Neural cell (in vitro differentiated cells): ENCODE measurements around the gene FHIT. TPM values are rescaled to one million over a fixed set of nuclear protein-coding genes. Genes with fewer than 3 reads are reported as not detected.

Source experiments
- H2AFZ ChIP-seq: fragments of 200-600, 300-800 bp; sonication (generic), shearing (Covaris generic); 2 replicates; pipeline ENCODE4 v1.6.0; 2014; ENCODE audit warnings: low read depth, mild to moderate bottlenecking, antibody characterized with exemption, low read length, moderate library complexity
- H3F3A ChIP-seq: fragments of 200-600 bp; shearing (Covaris generic); 2 replicates; pipeline ENCODE4 v1.6.1; 2016; ENCODE audit warnings: mild to moderate bottlenecking, moderate library complexity, mixed read lengths, antibody characterized with exemption, low read length; ENCODE audit not compliant: insufficient read depth, poor library complexity, severe bottlenecking
- H3K27ac ChIP-seq: fragments of 200-600, 300-800 bp; sonication (generic), shearing (Covaris generic); 2 replicates; pipeline ENCODE4 v1.5.1; 2014; ENCODE audit warnings: mild to moderate bottlenecking, low read length, moderate library complexity
- H3K27me3 ChIP-seq: fragments of 300-800, 200-600 bp; sonication (generic), shearing (Covaris generic); 2 replicates; pipeline ENCODE4 v1.6.0; 2014; ENCODE audit warnings: mild to moderate bottlenecking, low read depth, low read length, moderate library complexity; ENCODE audit not compliant: insufficient read depth
- H3K36me3 ChIP-seq: fragments of 300-800, 200-600 bp; sonication (generic), shearing (Covaris generic); 2 replicates; pipeline ENCODE4 v1.5.1; 2014; ENCODE audit warnings: mild to moderate bottlenecking, antibody characterized with exemption, low read length, moderate library complexity; ENCODE audit not compliant: insufficient read depth
- H3K4me2 ChIP-seq: fragments of 300-800, 200-600 bp; sonication (generic), shearing (Covaris generic); 2 replicates; pipeline ENCODE4 v1.6.0; 2014; ENCODE audit warnings: mild to moderate bottlenecking, low read length
- H3K4me3 ChIP-seq: fragments of 300-800, 200-600 bp; sonication (generic), shearing (Covaris generic); 2 replicates; pipeline ENCODE4 v1.5.1; 2014; ENCODE audit warnings: mild to moderate bottlenecking, low read length, moderate library complexity
- H3K79me2 ChIP-seq: fragments of 200-600 bp; shearing (Covaris generic); replicated peaks from 2 replicates; pipeline ENCODE4 v1.6.0; 2014; ENCODE audit warnings: mild to moderate bottlenecking, low read length, moderate library complexity; ENCODE audit not compliant: insufficient read depth
- H3K9ac ChIP-seq: fragments of 300-800, 200-600 bp; sonication (generic), shearing (Covaris generic); 2 replicates; pipeline ENCODE4 v1.6.1; 2016; ENCODE audit warnings: mild to moderate bottlenecking, low read length, mixed read lengths
- H3K9me2 ChIP-seq: fragments of 200-600 bp; shearing (Covaris generic); 2 replicates; pipeline ENCODE4 v1.6.1; 2016; ENCODE audit warnings: mild to moderate bottlenecking, low read length, mixed read lengths; ENCODE audit not compliant: insufficient read depth
- H3K9me3 ChIP-seq: fragments of 200-600, 300-800 bp; sonication (generic), shearing (Covaris generic); 2 replicates; pipeline ENCODE4 v1.6.1; 2016; ENCODE audit warnings: mild to moderate bottlenecking, mixed run types, low read length, moderate library complexity, mixed read lengths
- H4K20me1 ChIP-seq: fragments of 200-600 bp; shearing (Covaris generic); 2 replicates; pipeline ENCODE4 v1.6.1; 2016; ENCODE audit warnings: mild to moderate bottlenecking, mixed run types; ENCODE audit not compliant: insufficient read depth
- CTCF ChIP-seq: fragments of 450-650 bp; IDR thresholded peaks from 2 replicates; pipeline ENCODE4 v1.5.1; 2014; ENCODE audit warnings: antibody characterized with exemption, mild to moderate bottlenecking, moderate library complexity; ENCODE audit not compliant: poor library complexity, severe bottlenecking
- EP300 ChIP-seq: fragments of 450-650 bp; conservative IDR thresholded peaks from 2 replicates; pipeline ENCODE4 v1.6.1; 2014; ENCODE audit warnings: antibody characterized with exemption, mild to moderate bottlenecking, moderate library complexity; ENCODE audit not compliant: poor library complexity, severe bottlenecking
- EZH2 ChIP-seq: fragments of 200-600, 300-800 bp; shearing (Covaris generic), sonication (generic); IDR thresholded peaks from 2 replicates; pipeline ENCODE4 v1.6.1; 2014; ENCODE audit warnings: antibody characterized with exemption, low read length, borderline replicate concordance, mild to moderate bottlenecking; ENCODE audit not compliant: insufficient read depth, poor library complexity, severe bottlenecking
- MXI1 ChIP-seq: fragments of 450-650 bp; conservative IDR thresholded peaks from 2 replicates; pipeline ENCODE4 v1.6.1; 2014; ENCODE audit warnings: antibody characterized with exemption, mild to moderate bottlenecking; ENCODE audit not compliant: poor library complexity, severe bottlenecking
- POLR2AphosphoS5 ChIP-seq: IDR thresholded peaks from 2 replicates; pipeline ENCODE4 v1.6.1; 2012
- RAD21 ChIP-seq: fragments of 450-650 bp; conservative IDR thresholded peaks from 2 replicates; pipeline ENCODE4 v1.6.1; 2014; ENCODE audit warnings: antibody characterized with exemption, mild to moderate bottlenecking, moderate library complexity
- REST ChIP-seq: IDR thresholded peaks from 2 replicates; pipeline ENCODE4 v1.6.1; 2012; ENCODE audit warnings: borderline replicate concordance
- SMC3 ChIP-seq: fragments of 450-650 bp; conservative IDR thresholded peaks from 2 replicates; pipeline ENCODE4 v1.6.1; 2014; ENCODE audit warnings: antibody characterized with exemption, mild to moderate bottlenecking, moderate library complexity; ENCODE audit not compliant: poor library complexity
- TAF1 ChIP-seq: IDR thresholded peaks from 2 replicates; pipeline ENCODE4 v1.6.1; 2012; ENCODE audit warnings: low read depth
- polyA plus RNA-seq: library from polyadenylated mRNA; depleted of rRNA; stranded (reverse); fragments of >200 nt; gene quantifications from 2 replicates; pipeline ENCODE4 v1.2.3, GENCODE V29; 2014

Gene FHIT
- polyA plus RNA-seq, 1 donor from 2014 or later = not detected

- H3K4me2 ChIP-seq = no peak overlapping the region
- TF ChIP-seq REST (no peak), SMC3 (no peak)
Measured at GRCh38 chr3:60169755-60170154, 1081.5 kb downstream of the FHIT start.

GRCh38 chr3:60167186-60167585 lies 1084.1 kb downstream of the FHIT start:
- Histone ChIP-seq H4K20me1 (no peaks in the 10 kb centered on the region), H3K36me3 (no peaks in the 10 kb centered on the region), H3K9me3 (no peaks in the 10 kb centered on the region), H3K4me2 (no peak overlapping the region), H3F3A (no peaks in the 10 kb centered on the region), H2AFZ (no peak overlapping the region), H3K79me2 (no peaks in the 10 kb centered on the region), H3K4me3 (no peak overlapping the region), H3K27ac (no peak overlapping the region), H3K27me3 (no peaks in the 10 kb centered on the region), H3K9me2 (no peaks in the 10 kb centered on the region), H3K9ac (no peak overlapping the region)
- no peak for TF ChIP-seq MXI1
- TF ChIP-seq SMC3 = no peak
- no peak for TF ChIP-seq EP300
- no peak for TF ChIP-seq RAD21
- TF ChIP-seq REST = no peak
- TF ChIP-seq TAF1 = no peak
- no peak for TF ChIP-seq POLR2AphosphoS5
- TF ChIP-seq EZH2 = no peak
- TF ChIP-seq CTCF = no peak

More at GRCh38 chr3:60169755-60170154, 1081.5 kb downstream of the FHIT start:
- no peaks in the 10 kb centered on the region for H3K9me3 ChIP-seq
- H3K9ac ChIP-seq = no peak overlapping the region
- no peak overlapping the region for H3K27ac ChIP-seq
- H4K20me1 ChIP-seq = no peaks in the 10 kb centered on the region
- H3K79me2 ChIP-seq = no peaks in the 10 kb centered on the region
- H3K27me3 ChIP-seq = no peaks in the 10 kb centered on the region
- no peak overlapping the region for H3K4me3 ChIP-seq
- H3K9me2 ChIP-seq = no peaks in the 10 kb centered on the region
- H3F3A ChIP-seq = no peaks in the 10 kb centered on the region
- no peaks in the 10 kb centered on the region for H3K36me3 ChIP-seq
- H2AFZ ChIP-seq = no peak overlapping the region
